Pons (tissue), 1 donor: ENCODE data around the gene LHX2.

Source experiments
- DNase-seq: peaks from one replicate; pipeline ENCODE4 v3.0.0-alpha.2; 2016; ENCODE audit warnings: low spot score

The LHX2 gene

DNA sequence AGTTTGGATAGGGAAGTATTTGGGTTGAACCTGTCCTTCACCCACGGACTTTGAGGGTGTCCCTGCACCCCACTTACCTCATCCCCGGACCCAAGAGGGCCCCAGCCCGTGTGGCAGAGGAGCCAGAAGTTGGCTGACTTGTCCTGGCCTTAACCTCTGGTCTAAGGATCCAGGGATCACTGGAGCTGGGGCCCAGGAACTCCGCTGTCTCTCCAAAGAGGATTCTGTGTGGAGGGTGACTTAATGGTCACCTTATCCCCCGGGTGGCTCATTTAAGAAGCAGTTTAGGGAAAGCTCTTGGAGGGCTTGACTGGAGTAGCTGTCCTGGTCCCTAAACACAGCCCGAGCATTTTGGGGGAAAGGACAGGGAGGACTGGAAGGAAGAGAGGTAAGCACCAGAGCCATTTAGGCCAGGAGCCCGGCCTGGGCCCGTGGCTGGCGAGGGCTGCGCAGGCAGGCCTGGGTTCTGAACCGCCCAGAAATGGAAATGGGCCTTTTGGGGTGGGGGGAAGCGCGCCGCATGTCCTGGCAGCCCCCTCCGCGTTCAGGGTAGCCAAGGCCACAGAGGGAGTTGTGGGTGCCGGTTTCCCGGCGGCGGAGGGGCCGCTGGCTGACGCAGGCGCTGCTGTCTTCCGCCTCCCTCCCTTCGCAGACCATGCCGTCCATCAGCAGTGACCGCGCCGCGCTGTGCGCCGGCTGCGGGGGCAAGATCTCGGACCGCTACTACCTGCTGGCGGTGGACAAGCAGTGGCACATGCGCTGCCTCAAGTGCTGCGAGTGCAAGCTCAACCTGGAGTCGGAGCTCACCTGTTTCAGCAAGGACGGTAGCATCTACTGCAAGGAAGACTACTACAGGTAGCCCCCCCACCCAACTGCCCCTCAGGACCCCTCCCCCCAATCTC lies 2.0 kb downstream of the LHX2 start:
- no peak for DNase-seq

DNA sequence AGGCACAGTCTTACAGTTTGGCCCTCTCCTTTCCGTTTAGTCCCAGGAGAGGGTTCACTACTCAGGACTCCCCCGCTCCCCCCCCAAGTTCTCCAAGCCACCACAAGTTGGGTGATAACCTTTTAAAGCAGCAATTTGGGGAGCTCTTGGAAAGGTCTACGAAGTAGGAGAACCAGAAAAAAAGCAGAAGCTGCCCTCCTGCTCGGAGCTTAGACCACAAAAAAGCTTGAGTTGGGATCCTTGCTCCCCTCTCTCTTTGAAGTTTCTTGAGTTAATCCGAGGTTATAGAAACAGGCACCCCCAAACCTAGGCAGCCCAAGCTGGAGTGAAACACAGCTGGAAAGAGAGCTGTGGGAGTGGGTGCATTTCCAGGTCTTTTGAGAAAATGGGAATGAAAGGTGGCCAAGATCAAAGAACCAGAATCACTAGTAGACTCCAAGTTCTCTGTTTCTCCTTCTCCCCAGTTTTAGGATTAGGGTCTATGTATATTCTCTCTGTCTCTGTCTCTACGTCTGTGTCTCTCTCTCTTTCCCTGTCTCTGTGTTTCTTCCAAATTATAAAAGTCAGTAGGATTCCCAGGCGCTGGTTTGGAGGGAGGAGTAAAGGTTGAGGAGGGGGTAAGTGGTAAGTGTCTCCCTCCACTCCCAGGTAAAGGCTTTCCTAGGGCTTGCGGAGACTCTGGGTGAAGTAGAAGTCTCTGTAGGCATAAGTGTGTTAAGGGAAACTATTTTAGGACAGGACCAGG lies 2.8 kb downstream of the LHX2 start:
- DNase-seq: no peak

DNA sequence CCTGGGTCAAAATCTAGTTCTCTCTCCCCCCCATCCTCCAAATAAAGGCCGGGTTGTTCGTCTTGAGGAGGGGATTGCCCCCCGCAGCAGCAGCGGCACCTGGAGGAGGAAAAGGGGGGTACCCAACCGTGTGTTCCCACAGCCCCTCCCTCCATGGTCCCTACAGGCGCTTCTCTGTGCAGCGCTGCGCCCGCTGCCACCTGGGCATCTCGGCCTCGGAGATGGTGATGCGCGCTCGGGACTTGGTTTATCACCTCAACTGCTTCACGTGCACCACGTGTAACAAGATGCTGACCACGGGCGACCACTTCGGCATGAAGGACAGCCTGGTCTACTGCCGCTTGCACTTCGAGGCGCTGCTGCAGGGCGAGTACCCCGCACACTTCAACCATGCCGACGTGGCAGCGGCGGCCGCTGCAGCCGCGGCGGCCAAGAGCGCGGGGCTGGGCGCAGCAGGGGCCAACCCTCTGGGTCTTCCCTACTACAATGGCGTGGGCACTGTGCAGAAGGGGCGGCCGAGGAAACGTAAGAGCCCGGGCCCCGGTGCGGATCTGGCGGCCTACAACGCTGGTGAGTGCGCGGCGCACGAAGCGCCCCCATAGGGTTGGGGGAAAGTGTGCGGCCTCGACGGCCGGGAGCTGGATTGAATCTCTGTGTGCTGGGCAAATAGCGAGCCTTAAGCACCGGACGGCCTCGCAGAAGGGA lies 3.5 kb downstream of the LHX2 start:
- no peak for DNase-seq

DNA sequence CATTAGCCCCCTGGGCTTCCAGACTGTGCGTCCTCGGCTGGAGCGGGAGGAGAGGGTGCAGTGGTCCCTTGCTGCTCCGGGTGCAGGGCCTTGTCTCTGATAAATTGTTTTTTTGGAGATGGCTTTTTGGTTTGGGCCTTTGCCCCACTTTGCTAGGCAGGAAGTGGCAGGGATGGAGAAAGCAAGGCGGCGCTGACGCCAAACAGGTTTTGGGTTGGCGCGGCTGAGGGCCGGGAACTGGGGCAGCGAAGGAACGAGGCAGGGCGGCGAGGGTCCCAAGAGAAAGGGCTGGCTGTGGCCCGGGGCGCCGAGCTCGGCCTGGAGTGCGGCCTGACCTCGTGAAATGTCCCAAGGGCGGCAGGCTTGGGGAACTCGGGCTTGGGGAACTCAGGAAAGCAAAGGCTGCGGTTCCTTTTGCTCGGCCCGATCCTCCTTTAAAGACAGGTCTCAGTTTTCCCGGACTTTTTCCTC lies 4.1 kb downstream of the LHX2 start:
- no peak for DNase-seq

DNA sequence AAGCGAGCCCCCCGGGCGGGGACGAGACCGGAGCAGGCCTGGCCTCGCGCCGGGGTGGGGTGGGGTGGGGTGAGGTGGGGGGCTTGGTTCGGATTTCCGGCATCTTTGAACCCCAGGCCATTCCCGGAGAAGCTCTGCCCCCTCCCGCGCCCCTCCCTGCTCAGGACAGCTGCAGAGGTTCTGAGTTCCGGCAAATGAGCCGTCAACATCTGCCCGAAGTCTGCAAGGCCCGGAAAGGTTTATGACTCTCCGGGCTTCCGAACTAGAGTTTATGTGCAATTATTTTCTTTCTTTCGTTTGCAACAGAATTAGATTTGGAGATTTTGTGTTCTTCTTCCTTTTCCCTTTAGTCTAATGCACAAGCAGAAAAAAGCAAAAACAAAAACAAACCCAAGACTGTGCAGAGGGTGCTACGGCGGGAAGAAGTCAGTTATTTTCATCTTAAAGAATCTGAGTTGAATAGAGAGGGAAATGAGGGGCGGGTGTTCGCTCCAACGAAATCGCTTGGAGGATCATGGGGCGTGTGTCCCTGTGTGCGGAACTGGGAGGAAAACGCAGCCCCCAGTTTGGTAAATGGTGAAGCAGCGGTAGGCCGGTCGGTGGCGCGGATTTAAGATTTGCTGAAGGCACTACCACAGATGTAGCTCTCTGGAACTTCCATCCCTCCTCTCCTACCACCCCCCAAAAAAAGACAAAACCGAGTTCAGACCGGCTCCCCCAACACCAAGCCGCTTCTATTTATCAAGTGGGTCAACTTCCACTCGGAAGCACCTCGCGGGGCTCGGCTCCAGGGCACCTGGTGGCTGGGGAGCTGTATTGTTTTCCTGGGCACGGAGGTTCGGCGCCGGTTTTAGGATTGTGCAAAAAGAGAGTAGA lies 4.8 kb downstream of the LHX2 start:
- DNase-seq: no peak

DNA sequence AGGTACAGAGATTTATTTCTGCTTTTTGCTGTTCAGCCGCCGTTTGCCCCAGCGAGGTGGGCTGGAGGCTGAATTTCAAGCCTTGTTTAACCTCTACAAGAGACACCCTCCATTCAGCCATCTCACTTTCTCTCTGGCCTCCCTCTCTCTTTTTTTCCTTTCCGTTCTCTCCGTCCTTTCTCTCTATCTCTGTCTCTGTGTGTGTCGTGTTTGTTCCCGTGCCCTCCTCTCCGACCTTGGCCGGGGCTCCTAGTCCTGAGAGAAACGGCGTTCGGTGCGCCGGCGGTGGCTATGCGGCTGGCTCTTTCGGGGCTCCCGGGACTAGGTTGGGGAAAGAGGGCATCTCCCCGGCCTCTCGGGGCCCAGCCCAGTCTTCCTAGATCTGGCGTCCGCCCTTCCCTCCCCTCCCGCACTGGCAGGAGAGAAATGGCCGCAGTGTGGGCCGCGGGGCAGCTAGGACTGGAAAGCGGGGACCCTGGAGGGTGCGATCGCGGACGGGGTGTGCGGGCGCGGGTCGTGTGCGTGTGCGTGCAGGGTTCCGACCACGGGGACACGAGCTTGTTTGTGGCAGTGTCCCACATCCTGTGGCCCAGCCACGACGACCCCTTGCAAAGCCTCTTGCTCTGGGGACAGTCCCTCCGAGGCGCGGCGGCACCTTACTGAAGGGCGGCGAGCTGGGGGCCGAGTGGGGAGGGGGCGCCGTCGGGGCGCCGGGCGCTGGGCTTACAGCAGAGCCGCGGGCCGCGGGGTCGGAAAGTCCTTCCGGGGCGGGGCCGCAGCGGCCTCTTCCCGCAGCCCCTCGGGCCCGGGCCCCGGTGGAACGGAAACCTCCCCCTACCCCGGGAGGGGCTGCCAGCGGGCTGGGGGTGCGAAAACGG lies 5.7 kb downstream of the LHX2 start:
- no peak for DNase-seq

DNA sequence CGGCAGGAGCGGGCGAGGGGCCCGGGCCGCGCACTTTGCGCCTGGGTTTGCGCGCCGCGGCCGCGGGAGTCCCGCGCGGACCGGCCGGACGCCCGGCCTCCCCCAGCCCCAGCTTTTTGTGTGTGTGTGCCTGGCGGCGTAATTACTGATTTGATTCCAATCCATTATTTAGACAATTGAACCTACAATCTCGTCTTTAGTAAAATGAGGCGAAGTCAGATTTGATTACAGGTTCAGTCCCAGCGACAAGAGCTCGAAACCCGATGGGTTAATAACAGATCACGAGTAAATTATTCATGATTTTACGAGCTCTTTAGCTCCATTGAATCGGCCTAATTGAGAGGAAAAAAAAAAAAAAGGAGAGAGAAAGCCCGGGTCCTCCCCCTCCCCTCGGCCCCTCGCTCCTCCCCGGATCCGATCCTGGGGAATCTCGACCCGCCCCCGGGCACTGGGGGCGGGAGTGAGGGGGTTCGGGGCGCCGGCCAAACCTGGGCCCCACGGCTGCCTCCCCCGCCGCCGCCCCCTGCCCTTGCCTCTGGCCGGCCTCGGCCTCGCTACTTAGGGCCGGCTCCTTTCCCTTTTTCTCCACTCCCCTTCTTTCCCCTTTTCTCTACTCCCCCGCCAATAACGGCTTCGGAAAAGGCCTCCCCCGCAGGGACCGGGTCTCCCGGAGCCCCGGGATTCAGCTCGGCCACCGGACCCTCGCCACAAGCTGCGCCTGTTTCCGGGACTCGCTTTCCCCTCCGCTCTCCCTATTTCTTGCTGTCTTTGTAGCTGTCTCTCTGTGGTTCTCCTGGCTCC lies 6.6 kb downstream of the LHX2 start:
- DNase-seq: no peak

DNA sequence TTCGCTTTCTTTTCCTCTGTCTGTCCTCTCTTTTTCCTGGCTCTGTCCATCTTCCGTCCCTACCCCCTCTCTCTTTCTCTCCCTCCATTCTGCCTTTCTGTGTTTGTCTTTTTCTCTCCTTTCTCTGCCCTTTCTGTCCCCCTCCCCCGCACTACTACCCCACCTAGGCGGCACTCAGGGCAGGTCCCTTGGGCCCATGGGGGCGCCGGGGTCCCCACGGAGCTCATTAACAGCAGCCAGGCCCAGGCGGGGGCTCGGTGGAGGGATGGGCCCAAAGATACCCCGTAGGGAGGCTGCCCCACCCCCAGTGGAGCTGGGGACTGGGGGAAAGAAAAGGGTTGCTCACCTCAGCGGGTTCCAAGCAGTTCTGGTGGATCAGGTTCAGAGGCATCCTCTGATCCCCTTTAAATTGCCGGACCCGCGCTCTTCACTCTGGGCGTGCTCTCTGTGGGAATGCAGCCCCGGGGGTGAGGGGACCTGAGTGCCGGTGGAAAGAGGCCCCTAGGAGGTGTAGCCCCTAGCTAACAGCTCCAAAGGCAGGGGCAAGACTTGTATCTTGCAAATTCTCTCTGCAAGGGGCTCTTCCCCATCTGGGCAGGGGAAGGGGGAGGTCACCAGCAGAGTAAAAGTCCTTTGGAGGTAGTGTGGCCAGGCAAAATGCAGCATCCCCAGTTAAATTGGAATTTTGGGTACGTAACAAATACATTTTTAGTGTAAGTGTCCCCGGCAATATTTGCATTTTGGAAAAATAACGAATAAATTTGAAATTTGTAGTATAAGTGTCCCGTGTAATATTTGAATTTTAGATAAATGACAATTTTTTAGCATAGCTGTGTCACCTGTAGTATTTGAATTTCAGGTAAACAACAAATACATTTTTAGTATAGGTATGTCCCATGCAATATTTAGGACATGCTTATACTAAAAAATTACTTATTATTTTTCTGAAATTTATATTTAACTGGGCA lies 7.4 kb downstream of the LHX2 start:
- no peak for DNase-seq

DNA sequence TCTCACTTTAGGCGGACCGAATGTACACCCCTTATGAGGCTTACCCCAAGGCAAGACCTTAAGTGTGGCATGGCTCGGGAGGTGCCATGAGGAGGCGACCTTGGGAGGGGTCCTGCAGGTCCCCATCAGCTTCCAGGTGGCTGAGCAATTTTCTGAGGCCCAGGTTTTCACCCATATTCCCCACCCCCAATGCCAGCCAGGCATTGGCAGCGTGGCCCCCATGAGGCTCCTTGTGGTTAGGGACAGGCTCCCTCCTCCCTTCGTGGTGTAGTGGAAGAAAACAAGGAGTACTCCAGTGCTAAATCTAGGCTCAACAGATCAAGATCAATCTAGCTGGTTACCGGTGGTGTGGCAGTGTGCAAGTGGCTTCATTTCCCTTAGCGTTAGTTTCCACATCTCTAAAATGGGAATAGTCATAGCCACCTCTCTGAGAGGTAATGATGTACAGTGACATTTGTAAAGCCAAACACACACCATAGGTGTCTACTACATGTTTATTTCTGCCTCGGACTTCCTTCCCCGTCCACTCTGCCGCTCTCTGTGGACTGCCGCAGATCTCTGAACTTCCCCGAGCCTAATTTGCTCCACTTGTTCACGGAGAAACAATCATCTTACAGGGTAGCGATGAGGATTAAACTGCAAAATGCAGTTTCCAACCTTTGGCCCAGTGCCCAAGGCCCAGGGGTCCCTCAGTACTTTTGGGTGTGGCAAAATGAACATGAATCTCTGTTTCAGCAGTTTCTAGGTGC lies 8.4 kb downstream of the LHX2 start:
- DNase-seq: no peak

DNA sequence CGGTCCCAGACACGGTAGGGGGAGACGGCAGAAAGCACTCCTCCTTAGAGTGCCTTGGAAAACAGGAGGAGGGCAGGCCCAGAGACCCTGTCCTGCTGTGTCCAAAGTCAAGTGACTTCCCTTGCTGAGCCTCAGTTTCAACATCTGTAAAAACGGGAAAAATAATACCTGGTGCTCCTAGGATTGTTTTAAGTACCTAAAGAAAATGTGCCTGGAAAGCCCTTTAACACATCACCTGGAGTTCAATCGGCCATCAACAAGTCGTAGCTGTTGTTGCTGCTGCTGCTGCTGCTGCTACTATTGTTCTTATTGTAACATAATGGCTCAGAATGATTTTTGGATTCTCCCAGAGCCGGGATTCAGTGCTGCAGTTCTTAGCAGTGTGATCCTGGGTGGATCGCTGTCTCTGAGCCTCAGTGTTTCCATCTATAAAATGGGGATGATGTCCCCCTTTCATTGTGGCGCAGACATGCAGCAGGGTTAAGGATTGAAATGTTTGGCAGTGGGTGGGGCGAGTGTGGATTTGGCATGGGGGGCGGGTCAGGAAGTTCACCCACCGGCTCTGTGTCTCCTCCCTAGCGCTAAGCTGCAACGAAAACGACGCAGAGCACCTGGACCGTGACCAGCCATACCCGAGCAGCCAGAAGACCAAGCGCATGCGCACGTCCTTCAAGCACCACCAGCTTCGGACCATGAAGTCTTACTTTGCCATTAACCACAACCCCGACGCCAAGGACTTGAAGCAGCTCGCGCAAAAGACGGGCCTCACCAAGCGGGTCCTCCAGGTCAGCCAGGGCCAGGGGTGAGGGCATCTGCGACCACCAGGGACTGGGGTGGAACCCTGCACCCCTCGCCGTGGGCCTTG lies 9.2 kb downstream of the LHX2 start:
- no peak for DNase-seq

DNA sequence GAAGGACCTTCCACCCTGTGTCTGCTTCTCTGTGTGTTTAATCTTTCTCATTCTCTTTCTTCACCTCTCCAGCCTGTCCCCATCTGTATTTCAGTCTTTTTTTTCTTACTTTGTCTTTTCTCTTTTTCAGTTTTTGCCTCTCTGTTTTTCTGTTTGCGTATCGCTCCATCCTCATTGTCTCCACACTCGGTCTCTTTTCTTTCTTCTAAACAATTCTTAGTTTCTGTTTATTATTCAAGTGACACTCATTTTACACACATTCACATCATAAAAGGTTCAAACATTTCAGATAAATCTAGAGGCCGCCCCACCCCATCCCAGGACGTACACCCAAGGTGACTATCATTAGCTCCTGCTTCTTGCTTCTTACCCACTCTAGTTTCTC lies 9.8 kb downstream of the LHX2 start:
- no peak for DNase-seq

DNA sequence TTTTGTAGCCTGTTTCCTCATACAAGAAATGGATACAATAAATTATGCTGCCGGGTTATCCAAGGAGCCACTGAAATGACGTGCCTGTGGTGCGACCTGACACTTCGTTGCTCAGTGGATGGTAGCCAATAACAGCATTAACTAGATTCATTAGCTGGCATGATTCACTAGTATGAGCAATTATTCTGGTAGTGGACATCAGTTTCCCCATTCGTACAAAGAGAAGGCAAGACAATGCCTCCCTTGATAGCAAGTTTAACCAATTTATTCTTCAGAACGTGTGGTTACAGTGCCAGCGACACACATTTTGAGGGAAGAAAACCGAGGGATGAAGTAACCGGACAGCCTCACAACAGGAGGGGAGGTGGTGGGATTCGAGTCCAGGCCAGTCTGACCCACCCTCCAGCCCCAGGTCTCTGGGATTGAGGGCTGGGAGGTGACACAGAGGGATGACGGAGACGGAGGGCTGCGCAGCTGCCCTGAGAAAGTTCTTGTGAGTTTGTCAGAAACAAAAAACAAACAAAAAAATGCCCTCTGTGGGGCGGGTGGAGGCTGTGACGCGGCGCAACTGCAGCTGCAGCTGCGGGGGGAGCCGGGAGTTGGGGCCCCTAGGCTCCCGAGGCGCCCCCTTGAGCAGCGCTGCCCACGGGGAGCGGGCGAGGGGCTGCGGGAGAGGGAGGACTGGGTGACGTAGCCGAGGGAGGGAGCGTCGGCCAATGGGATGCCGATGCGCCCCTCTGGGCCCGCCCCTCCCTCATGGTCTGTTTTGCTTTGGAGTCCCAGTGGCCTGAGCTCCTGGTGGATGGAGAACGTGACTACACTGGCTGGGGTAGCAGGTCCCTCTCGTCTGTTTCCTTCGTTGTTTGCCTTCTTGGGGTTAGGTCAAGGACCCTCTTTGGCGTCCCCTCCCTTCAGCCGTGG lies 10.9 kb downstream of the LHX2 start:
- DNase-seq: no peak

DNA sequence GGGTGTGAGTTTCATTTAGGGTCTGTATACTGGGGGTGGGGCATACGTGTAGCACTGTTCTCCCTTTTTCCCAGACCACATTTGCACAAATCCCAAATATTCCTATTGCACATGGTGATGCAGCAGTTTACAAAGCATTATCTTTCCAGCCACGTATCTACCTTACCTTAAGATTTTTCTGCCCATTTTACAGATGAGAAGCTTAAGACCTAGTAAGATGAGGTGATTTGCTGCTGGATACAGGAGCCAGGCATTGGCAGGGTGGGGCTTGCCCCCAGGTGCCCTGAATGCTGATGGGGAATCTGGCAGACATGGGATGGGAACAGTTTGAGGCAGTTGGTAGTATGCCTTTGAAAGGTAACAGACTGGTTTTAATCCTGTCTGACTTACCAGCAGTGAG lies 12.5 kb downstream of the LHX2 start:
- no peak for DNase-seq

DNA sequence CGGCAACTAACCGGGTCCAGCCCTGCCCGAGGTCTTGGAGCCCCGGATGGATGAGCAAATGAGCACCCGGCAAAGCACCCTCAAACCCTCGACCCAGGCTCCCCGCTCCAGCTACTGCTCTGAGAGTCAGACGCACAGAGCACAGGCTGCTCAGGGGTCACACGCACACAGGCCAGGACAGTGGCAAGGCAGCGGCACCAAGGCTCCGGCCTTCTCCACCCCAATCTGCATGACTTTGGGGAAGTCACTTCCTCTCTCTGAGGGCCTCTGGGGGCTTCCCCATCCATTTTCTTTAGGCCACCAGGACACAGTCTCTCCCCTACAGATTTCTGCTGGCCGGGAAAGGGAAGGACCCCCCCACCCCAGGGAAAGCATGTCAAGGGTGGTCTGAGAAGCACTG lies 18.0 kb downstream of the LHX2 start:
- DNase-seq: no peak

DNA sequence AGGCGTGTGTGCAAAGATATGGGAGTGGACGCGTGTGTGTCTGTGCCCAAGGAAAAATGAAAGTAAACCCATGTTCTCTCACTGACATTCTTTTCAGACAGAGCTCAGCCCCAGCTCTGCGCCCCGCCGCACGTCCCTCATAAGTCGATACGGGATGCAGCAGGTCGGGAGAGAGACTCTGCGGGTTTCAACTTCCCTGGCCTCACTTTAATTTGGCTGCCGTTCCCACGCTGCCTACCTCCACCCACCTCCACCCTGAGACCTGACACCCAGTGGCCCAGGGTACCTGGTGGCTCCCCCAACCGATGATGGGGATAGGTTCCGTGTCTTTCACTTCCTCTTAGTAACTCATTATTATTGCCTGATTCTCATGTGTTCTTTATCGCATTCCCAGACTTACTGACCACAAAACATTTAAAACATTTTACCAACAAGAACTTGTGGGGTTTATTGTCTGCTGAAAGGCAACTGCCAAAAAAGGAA lies 19.4 kb downstream of the LHX2 start:
- DNase-seq: no peak

DNA sequence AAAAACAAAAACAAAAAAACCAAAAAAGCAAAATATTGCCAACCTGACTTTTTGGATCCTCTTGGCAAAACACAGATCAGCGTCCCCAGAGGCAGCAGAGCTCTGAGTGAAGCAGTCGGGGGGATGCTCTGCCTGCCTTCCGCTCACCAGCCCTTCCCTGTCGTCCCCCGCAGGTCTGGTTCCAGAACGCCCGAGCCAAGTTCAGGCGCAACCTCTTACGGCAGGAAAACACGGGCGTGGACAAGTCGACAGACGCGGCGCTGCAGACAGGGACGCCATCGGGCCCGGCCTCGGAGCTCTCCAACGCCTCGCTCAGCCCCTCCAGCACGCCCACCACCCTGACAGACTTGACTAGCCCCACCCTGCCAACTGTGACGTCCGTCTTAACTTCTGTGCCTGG lies 20.7 kb downstream of the LHX2 start:
- no peak for DNase-seq
